Sciatic nerve (tissue), 2 donors: ENCODE measurements around the gene MDFI. TPM values are rescaled to one million over a fixed set of nuclear protein-coding genes. Genes with fewer than 3 reads are reported as not detected.

ENCODE experiments used
- ATAC-seq: fragments of 200-7000 bp; cut with Tn5 transposase; one replicate; pipeline ENCODE4 v1.9.1; 2020; ENCODE audit warnings: mild to moderate bottlenecking, moderate library complexity
- DNase-seq: peaks from one replicate; pipeline ENCODE4 v3.0.0-alpha.2; 2020; ENCODE audit warnings: low spot score
- intact Hi-C: fragments of 100-400 bp; cut with DNase I; formaldehyde crosslinking; loops from one replicate; pipeline ENCODE4 v1.14.2; 2022
- total RNA-seq: library from RNA; stranded (reverse); fragmentation: NEBNext Ultra II Directional; extraction: Animal tissue kit (Norgen Biotek cat#: 25700); gene quantifications from one replicate; pipeline ENCODE4 v1.2.1, GENCODE V29; 2021
- donor health status: DM: no; HTN: no; CAD: no.
- donor health status: DM: no; HTN: no; CAD: no.

Gene MDFI
- total RNA-seq, 1 donor from 2014 or later, result 15.2 TPM

DNA sequence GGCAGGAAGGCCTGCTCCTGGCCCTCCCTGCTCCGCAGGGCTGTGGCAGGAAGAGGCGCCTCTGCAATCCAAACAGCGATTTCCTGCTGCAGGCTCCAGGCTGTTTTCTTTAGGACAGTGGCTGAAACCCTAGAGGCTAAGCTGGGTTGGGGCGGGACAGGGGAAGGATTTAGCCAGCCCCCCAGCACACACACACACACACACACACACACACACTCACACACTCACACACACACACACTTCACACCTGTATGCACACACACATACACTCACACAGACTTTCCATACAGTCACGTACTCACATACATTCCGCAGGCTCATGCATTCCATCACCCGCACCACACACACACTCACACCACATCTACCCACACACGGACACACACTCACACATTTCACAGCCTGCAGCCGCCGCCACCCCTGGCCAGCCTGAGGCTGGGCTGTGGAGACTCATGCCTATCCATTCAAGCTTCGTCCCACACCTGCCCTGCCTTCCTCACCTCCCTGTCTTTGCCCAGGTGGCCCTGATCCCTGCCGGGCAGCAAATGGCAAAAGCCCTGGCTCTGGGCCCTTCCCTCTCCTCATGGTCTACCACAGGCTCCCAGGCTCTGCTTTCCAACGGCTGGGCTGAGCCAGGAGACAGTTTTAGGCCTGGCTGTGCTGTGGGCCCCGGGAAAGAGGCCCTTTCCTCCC lies 17.9 kb downstream of the MDFI start:
- intact Hi-C loops, result no loop called here
- ATAC-seq (peak; percentile 42), DNase-seq (no peak)

- no peak for DNase-seq
- no peak for ATAC-seq
- intact Hi-C loops, result no loop called here
Measured at GRCh38 chr6:41657131-41658094, 19.1 kb downstream of the MDFI start.

DNA sequence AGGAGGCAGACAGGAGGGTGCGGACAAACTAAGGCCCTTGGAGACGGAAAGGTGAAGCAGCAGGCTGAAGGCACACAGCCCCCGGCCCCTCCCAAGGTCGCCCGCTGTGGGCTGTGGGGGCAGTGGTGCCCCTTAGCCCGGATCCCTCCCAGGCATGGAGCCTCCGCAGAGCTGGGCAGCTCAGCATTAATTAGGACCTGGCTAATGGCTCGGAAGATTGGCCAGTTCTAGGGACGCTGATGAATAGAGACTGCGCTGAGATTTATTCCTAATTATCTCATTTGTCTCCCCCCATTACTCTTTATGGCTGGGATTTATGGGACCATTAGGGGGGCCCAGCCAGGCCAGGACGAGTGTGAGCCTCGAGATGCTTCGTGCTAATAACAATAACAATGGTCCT lies 20.4 kb downstream of the MDFI start:
- no peak for ATAC-seq
- intact Hi-C loops, result no loop called here
- no peak for DNase-seq

DNA sequence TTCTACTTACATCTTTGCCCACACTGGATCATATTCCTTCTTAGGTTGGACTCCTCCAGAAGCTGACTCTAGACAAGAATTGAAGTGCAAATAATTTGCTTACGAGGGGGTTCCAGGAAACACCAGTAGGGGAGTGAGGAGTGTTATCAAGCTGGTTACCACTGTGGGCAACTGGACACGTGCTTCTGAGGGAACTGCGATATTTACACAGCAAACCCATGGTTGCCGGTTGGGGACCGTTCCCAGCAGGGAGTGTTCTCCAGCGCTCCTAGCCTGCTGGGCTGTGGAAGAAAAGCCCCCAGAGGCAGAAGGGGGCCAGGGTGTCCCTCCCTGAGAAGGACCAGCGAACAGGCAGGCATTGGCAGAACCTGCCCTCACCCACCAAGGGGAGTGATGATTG lies 21.7 kb downstream of the MDFI start:
- no peak for DNase-seq
- intact Hi-C loops, result no loop called here
- no peak for ATAC-seq

GRCh38 chr6:41663568-41663967 lies 25.3 kb downstream of the MDFI start:
- no peak for DNase-seq
- no peak for ATAC-seq
- intact Hi-C loops, result no loop called here

DNA sequence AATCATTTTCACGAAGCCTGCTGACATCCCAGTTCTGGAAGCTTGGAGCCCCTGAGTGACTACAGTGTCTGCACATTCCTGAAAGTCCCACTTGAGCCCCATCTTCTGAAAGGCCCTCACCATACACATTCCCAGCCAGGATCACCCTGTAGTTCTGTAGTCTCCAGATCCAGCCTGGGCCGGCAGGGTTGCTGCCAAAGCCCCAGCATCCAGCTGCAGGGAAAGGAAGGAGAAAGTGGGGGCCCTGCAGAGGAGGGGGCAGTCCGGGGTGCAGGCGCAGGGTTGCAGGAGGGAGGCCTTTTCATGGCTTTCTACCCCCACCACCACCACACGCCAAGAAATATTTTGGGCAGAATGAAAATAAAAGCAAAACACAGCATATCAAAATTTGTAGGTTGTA lies 26.0 kb downstream of the MDFI start:
- intact Hi-C loops, result no loop called here
- no peak for ATAC-seq
- no peak for DNase-seq

- DNase-seq, result no peak
- no peak for ATAC-seq
- intact Hi-C loops, result no loop called here
Measured at GRCh38 chr6:41667195-41667594, 28.9 kb downstream of the MDFI start.

- intact Hi-C loops, result no loop called here
- no peak for ATAC-seq
- no peak for DNase-seq
Measured at GRCh38 chr6:41668968-41669367, 30.7 kb downstream of the MDFI start.

GRCh38 chr6:41670703-41671360 lies 32.6 kb downstream of the MDFI start:
- ATAC-seq, result no peak
- no peak for DNase-seq
- intact Hi-C loops, result no loop called here

GRCh38 chr6:41671376-41671775 lies 33.1 kb downstream of the MDFI start:
- DNase-seq (no peak), ATAC-seq (no peak)
- intact Hi-C loops, result no loop called here

- intact Hi-C loops, result no loop called here
- no peak for DNase-seq
Measured at GRCh38 chr6:41672016-41672415, 33.7 kb downstream of the MDFI start.

DNA sequence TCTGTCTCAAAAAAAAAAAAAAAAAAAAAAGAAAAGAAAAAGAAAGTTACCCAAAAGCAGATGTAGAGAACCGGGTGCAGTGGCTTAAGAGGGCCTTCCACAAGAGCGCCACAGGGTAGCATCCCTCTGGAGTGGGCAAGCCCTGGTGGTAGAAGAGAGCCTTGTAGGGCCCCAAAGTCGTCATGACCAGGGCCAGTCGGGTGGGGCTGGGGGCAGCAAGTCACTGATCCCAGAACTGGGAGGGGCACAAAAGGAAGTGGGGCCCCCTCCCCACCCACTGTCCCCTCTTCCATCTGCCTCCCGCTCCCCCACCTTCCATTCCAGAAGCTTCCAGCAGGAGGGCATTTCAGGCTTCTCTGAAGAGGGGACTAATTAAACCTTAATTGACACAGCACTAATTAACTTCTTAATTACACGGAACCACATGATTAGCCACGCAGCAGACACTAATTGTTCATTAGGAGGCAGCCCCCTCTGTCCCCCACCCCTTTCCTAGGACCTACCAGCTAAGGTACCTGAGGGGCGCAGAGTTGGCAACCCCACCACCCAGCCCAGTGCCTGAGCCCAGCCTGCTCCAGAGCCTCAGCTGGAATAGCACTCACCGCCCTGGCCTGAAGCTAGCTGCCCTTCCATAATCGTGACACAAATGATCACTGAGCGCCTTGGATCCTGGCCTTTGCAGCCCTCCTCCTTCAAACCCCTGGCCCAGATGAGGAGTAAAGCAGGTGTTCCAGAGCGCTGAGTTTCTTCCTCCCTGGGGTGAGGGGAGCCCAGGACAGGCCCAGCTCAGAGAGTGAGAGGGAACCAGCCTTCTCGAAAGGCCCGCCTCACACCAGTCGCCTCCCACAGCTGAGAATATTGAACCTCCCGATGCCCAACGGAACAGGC lies 34.8 kb downstream of the MDFI start:
- DNase-seq (no peak), ATAC-seq (no peak)
- intact Hi-C loops, result no loop called here

More at GRCh38 chr6:41672016-41672415, 33.7 kb downstream of the MDFI start:
- no peak for ATAC-seq

GRCh38 chr6:41673704-41674000 lies 35.4 kb downstream of the MDFI start:
- ATAC-seq, result no peak
- DNase-seq, result no peak

DNA sequence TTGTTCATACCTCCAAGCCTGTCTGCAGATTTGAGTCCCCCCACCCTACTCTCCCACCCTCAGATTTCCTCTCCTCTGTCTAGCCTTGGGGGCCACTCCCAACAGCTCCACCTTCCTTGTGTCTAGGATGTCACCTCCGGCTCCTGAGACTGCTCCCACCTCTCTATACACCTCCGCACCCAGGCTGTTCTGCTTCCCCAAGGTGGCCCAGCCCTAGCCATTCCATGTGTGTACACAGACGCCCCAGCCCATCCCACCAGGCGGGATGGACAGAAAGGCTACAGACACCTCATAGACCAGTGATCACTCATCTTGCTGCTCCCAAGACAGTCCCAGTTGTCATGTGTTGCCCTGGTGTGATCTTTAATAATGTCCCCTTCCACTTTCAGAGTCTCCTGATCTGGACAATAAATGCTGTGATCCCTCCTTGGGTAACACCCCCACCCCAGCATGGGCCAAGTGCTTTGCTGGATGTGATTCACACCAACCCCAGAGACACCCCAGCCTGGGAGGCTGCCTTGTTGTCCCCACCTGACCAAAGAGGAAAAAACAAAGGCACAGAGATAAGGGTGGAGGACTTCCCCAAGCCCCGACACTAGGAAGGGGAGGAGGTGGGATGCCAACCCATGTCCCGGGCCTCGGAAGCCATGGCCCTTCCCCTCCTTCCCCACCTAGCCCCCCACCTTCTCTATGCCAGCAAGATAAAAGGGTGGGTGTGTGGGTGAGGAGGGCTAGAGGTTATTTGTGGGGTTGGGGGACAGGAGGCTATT lies 36.1 kb downstream of the MDFI start:
- intact Hi-C loops, result no loop called here
- no peak for ATAC-seq
- no peak for DNase-seq

More at GRCh38 chr6:41673704-41674000, 35.4 kb downstream of the MDFI start:
- intact Hi-C loops, result no loop called here

- DNase-seq (peak; percentile 46), ATAC-seq (no peak)
- intact Hi-C loops, result no loop called here
Measured at GRCh38 chr6:41675176-41675775, 37.0 kb downstream of the MDFI start.

GRCh38 chr6:41675992-41676391 lies 37.7 kb downstream of the MDFI start:
- no peak for DNase-seq
- intact Hi-C loops, result no loop called here
- no peak for ATAC-seq

GRCh38 chr6:41676431-41676830 lies 38.2 kb downstream of the MDFI start:
- ATAC-seq, result no peak
- intact Hi-C loops, result no loop called here

More at GRCh38 chr6:41676431-41676830, 38.2 kb downstream of the MDFI start:
- DNase-seq, result no peak
